Naive B cell (primary cell): ENCODE data around the gene CCDC136. TPM values are rescaled to one million over a fixed set of nuclear protein-coding genes. Genes with fewer than 3 reads are reported as not detected.
A peak's percentile ranks its signal among the peaks of the same experiment; 100 is the strongest.

Experiments
- ATAC-seq, 2 donors: fragments of 150-1000 bp; cut with Tn5 transposase; 2 replicates each; pipeline ENCODE4 v1.10.0; 2021; ENCODE audit warnings: low read depth in 2 of 2, mild to moderate bottlenecking in 2 of 2, moderate library complexity in 2 of 2
- DNase-seq: peaks from one replicate; pipeline ENCODE4 v3.0.0; 2022
- H3K27ac Mint-ChIP-seq, 6 donors: one replicate each; pipeline ENCODE4 v1.8.0; 2020 to 2022; ENCODE audit warnings: mild to moderate bottlenecking in 6 of 6, mixed read lengths in 6 of 6, moderate library complexity in 5 of 6, inconsistent platforms in 2 of 6
- H3K27me3 Mint-ChIP-seq, 3 donors: one replicate each; pipeline ENCODE4 v1.8.0; 2021 to 2022; ENCODE audit warnings: mixed read lengths in 3 of 3, mild to moderate bottlenecking in 1 of 3
- H3K36me3 Mint-ChIP-seq, 2 donors: one replicate each; pipeline ENCODE4 v1.8.0; 2020 to 2022; ENCODE audit warnings: mixed read lengths in 2 of 2, inconsistent platforms in 1 of 2, mild to moderate bottlenecking in 1 of 2
- H3K4me1 Mint-ChIP-seq, 3 donors: one replicate each; pipeline ENCODE4 v1.8.0; 2020 to 2022; ENCODE audit warnings: mixed read lengths in 3 of 3, inconsistent platforms in 1 of 3, mild to moderate bottlenecking in 1 of 3, moderate library complexity in 1 of 3
- H3K4me3 Mint-ChIP-seq, 8 donors: one replicate each; pipeline ENCODE4 v1.8.0; 2020 to 2022; ENCODE audit warnings: mild to moderate bottlenecking in 8 of 8, mixed read lengths in 8 of 8, moderate library complexity in 8 of 8, inconsistent platforms in 2 of 8
- H3K9me3 Mint-ChIP-seq, 7 donors: one replicate each; pipeline ENCODE4 v1.8.0; 2020 to 2022; ENCODE audit warnings: mixed read lengths in 7 of 7, mild to moderate bottlenecking in 5 of 7, inconsistent platforms in 2 of 7, moderate library complexity in 1 of 7
- polyA plus RNA-seq, 6 donors: library from polyadenylated mRNA; unstranded; fragments of 300-500 nt; fragmentation: Illumina TruSeq; gene quantifications; one replicate each; pipeline ENCODE4 v1.2.3, GENCODE V29; 2021; ENCODE audit warnings: low read depth in 6 of 6

CCDC136 gene
- polyA plus RNA-seq, 6 donors from 2014 or later, result 0.08 to 0.38 (median 0.34) TPM; not detected in 3

DNA sequence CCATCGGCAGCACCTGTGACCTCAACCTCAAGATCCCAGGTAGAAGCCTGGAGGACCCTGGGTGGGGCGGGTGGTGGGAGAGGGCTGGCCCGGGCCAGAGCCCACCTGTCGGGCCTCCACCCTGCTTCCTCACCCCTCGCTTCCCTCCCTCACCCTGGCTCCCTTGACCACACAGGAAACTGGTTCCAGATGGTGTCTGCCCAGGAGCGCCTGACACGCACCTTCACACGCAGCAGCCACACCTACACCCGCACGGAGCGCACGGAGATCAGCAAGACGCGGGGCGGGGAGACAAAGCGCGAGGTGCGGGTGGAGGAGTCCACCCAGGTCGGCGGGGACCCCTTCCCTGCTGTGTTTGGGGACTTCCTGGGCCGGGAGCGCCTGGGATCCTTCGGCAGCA lies 62.0 kb downstream of the CCDC136 start:
- peaks cover 0 to 16% (median 8%) of the 10 kb centered on the region in 3 donors for H3K27me3 Mint-ChIP-seq
- no peak overlapping the region for H3K27ac Mint-ChIP-seq
- H3K36me3 Mint-ChIP-seq, result no peaks in the 10 kb centered on the region
- ATAC-seq (no peak), DNase-seq (no peak)
- H3K9me3 Mint-ChIP-seq, result no peaks in the 10 kb centered on the region
- no peaks in the 10 kb centered on the region for H3K4me1 Mint-ChIP-seq
- no peak overlapping the region for H3K4me3 Mint-ChIP-seq

DNA sequence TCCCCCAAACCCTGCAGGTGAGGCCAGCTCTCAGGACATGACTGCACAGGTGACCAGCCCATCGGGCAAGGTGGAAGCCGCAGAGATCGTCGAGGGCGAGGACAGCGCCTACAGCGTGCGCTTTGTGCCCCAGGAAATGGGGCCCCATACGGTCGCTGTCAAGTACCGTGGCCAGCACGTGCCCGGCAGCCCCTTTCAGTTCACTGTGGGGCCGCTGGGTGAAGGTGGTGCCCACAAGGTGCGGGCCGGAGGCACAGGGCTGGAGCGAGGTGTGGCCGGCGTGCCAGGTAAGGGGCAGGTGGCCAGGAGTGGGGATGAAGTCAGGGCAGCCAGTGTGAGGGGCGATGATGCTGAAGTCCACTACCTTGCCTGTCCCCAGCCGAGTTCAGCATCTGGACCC lies 62.6 kb downstream of the CCDC136 start:
- DNase-seq (no peak), ATAC-seq (no peak)
- H3K27me3 Mint-ChIP-seq, result peaks cover 0 to 16% (median 8%) of the 10 kb centered on the region in 3 donors
- no peaks in the 10 kb centered on the region for H3K4me1 Mint-ChIP-seq
- H3K27ac Mint-ChIP-seq, result no peak overlapping the region
- H3K36me3 Mint-ChIP-seq, result no peaks in the 10 kb centered on the region
- H3K9me3 Mint-ChIP-seq, result no peaks in the 10 kb centered on the region
- no peak overlapping the region for H3K4me3 Mint-ChIP-seq

DNA sequence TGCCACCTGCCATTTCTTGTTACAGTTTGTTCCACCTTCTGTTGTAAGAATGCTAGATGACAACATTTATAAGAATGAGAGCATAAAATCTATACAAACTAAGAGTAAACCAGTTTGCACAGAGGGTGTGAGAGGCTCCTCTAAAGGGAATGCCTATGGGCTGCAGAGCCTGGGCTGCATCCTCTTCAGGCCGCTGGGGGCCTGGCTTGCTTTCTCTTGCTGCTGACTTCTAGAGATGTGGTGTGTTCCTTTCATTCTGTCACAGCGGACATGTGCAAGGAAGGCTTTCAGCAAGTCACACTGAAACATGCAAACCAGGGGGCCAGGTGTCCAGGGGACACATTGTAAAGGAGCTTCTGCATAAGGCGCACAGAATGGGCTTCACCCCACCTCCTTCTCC lies 63.8 kb downstream of the CCDC136 start:
- DNase-seq (no peak), ATAC-seq (no peak)
- Mint-ChIP-seq H3K36me3 (no peaks in the 10 kb centered on the region), H3K27me3 (peaks cover 0 to 11% (median 8%) of the 10 kb centered on the region in 3 donors), H3K9me3 (no peaks in the 10 kb centered on the region), H3K4me3 (no peak overlapping the region), H3K27ac (no peak overlapping the region), H3K4me1 (no peaks in the 10 kb centered on the region)

DNA sequence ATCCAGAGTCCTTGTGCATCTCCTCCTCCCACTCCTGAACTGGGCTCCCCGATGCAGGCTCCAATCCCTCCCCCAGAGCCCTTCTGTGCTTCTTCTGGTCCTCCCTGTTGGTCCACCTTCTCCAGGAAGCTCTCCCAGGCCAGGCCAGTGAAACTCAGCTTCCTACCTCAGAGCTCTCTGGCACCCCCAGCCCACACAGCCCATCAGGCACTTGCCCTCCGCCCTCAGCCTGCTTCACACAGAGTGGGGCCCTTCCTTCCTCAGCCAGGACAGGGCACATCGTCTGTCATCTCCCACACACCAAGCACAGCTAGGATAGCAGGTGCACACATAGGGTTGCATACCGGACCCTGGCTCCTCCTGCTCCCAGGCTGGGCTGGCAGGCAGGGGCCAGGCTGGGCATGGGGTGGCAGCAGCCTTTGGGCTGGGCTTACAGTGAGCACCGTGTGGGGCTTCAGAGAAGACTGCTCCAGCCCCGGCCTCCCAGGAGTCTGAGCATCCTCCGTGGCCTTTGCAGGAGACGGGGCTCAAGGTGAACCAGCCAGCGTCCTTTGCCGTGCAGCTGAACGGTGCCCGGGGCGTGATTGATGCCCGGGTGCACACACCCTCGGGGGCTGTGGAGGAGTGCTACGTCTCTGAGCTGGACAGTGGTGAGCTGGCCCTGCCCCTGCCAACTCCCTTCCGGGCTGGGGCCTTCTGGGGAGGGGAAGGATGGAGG lies 64.4 kb downstream of the CCDC136 start:
- no peaks in the 10 kb centered on the region for H3K9me3 Mint-ChIP-seq
- ATAC-seq (no peak), DNase-seq (no peak)
- no peaks in the 10 kb centered on the region for H3K4me1 Mint-ChIP-seq
- H3K36me3 Mint-ChIP-seq, result no peaks in the 10 kb centered on the region
- no peak overlapping the region for H3K27ac Mint-ChIP-seq
- H3K4me3 Mint-ChIP-seq, result no peak overlapping the region
- peaks cover 0 to 11% (median 8%) of the 10 kb centered on the region in 3 donors for H3K27me3 Mint-ChIP-seq

DNA sequence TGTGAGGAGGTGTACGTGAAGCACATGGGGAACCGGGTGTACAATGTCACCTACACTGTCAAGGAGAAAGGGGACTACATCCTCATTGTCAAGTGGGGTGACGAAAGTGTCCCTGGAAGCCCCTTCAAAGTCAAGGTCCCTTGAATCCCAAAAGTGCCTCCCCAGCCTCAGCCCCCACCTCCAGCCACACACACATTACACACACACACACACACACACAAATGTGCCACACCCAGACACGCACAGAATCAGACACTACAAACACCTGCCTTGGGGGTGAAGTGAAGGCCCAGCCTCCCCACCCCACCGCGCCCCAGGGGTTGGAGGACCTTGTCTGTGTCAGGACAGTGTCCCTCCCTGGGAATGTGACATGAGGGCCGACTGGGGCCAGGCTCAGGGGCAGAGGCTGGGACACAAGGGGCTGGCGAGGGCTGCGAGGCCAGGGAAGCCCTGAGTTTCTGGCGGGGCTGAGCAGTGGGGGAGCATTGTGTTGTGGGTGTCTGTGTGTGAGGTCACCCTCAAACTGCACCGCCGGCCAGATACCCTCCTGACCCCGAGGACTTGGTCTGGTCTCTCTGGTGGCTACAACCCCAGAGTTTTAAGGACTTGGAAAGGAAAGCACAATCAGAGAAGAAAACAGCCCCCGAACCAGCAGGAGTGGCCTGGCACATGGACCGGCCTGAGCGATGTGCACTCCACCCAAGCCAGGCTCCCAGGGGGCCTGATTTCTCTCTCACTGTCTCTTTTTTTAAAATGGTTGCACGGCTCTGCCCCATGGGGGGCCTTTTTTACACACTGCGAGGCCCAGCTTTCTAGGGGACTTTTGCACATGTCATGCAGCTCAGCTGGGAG lies 66.8 kb downstream of the CCDC136 start:
- Mint-ChIP-seq H3K27ac (no peak overlapping the region), H3K4me1 (peaks cover 11 to 15% (median 14%) of the 10 kb centered on the region in 3 donors), H3K27me3 (peaks cover 0 to 11% (median 6%) of the 10 kb centered on the region in 3 donors), H3K9me3 (no peaks in the 10 kb centered on the region), H3K36me3 (peaks cover 0 to 7% of the 10 kb centered on the region in 2 donors), H3K4me3 (peak overlapping the region in 1 of 8 donors; percentile 15)
- ATAC-seq (no peak), DNase-seq (no peak)

DNA sequence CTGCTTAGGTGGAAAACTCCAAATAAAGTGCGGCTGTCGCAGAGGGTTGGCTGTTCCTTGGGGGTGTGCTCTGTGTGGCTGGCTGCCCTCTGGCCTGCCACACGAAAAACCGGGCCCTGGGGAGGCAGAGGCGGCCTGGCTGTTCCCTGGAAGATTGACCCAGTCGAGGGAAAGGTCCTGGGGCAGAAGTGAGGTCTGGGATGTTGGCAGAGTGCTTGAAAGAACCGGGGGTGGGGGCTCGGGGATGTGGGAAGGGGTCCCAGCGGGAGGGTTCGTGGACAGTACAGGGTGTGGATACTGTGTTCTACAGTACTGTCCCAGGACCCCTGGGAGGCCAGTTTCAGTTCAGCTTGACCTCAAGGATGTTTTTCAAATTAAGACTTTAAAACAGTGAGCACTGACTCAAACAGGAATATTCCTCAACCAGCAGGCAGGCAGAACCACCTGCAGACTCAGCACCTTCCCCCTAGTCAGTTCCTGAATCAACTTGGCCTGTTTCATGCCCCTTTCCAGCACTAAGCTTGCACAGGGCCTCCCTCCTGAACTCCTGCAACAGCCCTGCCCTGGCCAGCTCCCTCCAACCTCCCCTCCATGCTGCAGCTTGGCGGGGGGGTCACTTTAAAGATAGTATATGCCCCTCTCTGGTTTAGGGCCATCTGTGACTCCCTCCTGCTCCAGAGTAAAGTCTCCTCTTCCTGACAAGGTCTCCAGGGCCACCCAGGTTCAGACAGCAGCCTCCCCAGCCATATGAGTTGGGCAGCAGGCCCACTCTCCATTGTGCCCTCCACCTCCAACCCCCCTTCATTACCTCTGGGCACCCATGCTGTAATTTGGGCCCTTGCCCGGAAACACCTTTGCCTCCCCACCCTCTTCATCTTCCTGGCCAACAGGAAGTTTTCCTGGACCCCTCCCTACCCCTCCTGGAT lies 67.7 kb downstream of the CCDC136 start:
- Mint-ChIP-seq H3K4me3 (peak overlapping the region in 1 of 8 donors; percentile 15), H3K27ac (no peak overlapping the region), H3K36me3 (peaks cover 0 to 7% of the 10 kb centered on the region in 2 donors), H3K27me3 (peaks cover 0 to 7% (median 0%) of the 10 kb centered on the region in 3 donors), H3K4me1 (peaks cover 12 to 19% (median 17%) of the 10 kb centered on the region in 3 donors), H3K9me3 (no peaks in the 10 kb centered on the region)
- DNase-seq (no peak), ATAC-seq (no peak)

DNA sequence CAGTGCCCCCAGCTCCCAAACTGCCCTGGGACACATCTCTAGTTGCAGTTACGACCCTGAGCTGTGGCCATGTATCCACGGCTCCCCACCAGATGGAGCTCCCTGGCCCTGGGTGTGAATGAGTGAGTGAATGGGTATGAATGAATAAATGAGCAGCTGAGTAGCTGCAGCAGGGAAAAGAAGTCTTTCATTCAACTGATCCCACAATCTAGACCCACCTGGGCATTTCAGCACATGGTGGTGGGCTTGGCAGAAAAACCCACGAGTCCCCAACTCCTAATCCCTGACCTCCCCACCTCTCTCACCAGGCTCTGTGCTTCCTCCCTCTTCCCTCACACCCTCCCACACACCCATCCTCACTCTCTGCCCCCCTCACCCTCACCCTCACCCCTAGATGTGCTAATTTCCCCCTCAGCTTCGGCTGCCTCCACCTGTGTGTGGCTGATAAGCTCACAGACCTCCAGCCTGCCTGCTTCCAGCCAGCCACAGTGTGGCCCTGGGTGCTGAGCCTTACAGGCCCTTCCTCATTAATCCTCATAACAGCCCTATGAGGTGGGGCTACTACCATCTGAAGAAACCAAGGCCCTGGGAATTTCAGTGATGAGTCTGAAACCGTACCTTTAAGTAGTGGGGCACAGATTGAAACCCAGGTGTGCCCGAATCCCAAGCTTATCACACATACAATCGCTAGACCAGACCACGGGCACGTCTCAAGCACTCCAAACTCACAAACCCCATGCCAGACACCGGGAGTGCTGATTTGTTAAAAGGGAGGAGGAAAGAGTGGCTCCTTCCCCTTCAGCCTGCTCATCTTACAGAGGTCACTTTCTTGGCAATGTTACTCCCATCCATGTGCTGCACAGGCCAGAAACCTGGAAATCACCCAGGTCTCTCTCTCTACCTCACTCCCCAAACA lies 68.6 kb downstream of the CCDC136 start:
- peaks cover 0 to under 1% (median 0%) of the 10 kb centered on the region in 3 donors for H3K27me3 Mint-ChIP-seq
- ATAC-seq, result no peak
- peak overlapping the region in 2 of 8 donors; percentile 3 to 15 for H3K4me3 Mint-ChIP-seq
- no peak for DNase-seq
- peaks cover 0 to 13% of the 10 kb centered on the region in 2 donors for H3K36me3 Mint-ChIP-seq
- H3K27ac Mint-ChIP-seq, result peak overlapping the region in 4 of 6 donors; percentile 42 to 97 (median 64)
- no peaks in the 10 kb centered on the region for H3K9me3 Mint-ChIP-seq
- peaks cover 21 to 26% (median 24%) of the 10 kb centered on the region in 3 donors for H3K4me1 Mint-ChIP-seq

DNA sequence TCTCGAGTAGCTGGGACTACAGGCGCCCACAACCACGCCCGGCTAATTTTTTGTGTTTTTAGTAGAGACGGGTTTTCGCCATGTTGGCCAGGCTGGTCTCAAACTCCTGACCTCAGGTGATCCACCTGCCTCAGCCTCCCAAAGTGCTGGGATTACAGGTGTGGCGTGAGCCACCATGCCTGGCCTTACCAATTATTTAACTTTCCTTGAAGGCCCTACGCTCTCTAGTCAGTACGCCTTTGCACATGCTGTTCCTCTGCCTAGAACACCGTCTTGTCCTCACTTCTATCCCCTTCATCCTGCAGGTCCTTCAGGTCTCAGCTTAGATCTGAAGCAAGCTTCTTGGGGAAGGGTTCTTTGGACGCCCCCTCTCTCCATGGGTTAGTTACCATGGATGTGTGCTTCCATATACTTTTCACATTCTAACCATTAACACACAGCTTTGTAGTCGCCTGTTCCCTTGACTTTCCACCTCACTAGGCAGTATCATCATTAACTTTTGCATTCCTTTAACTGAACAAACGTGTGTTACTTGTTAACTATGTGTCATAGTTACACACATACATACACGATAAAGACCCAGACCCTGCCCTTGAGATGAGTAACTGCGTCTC lies 70.3 kb downstream of the CCDC136 start:
- Mint-ChIP-seq H3K27me3 (no peaks in the 10 kb centered on the region), H3K9me3 (no peaks in the 10 kb centered on the region), H3K27ac (peak overlapping the region in 5 of 6 donors; percentile 98 to 100 (median 100))

DNA sequence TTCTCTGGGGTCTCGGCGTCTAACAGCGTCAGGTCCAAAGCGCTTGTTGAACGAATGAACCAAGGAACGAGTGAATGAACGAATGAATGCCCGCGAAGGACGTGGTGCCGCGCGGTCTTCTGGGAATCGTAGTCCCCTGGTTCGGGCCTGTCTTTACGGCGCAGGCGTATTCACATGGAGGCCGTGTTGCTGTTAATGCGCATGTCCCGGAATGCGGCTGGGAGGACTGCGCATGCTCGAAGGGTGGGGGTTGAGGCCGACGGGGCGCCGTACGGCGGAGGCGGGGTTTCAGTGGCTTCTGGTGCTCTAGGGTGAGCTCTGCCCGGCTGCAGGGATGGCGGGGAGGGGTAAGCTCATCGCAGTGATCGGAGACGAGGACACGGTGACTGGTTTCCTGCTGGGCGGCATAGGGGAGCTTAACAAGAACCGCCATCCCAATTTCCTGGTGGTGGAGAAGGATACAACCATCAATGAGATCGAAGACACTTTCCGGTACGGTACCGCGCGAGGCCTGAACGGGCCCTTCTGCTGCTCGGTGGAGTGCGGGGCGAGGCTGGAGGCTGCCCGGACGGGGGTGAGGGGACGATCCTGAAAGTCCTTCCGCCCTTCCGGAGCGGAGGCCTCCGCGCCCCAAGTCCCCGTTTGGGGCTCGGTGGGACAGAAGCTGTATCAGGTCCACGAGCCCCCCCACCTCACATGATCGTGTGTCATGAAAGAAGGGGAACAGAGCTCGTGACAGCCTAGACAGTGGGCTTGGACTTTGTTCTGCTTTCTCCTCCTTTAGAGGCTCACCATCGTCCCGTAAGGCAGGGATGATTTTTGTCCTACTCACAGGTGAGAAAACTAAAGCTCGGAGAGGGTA lies 71.0 kb downstream of the CCDC136 start, which contains the start of gene ATP6V1F:
Gene ATP6V1F, plus strand, starts transcription at position 286 of the 862 bp plus-strand sequence. Its CDS starts 49 bp downstream, at position 335.
- Mint-ChIP-seq H3K27ac (peak within 1 kb of the TSS; percentile 98 to 100 (median 100)), H3K4me3 (peak within 1 kb of the TSS; percentile 90 to 99 (median 96)), H3K9me3 (no peaks in the 10 kb centered on the region), H3K4me1 (peaks cover 32 to 39% (median 39%) of the 10 kb centered on the region in 3 donors), H3K27me3 (peaks cover 0 to 2% (median 0%) of the 10 kb centered on the region in 3 donors), H3K36me3 (peaks cover 0 to 28% of the 10 kb centered on the region in 2 donors)
- ATAC-seq (peak; percentile 83 to 84), DNase-seq (peak; percentile 99)

More for the DNA sequence above, 70.3 kb downstream of the CCDC136 start:
- H3K4me3 Mint-ChIP-seq, result peak overlapping the region; percentile 90 to 99 (median 96)
- H3K4me1 Mint-ChIP-seq, result peaks cover 30 to 35% (median 34%) of the 10 kb centered on the region in 3 donors
- ATAC-seq, result no peak
- DNase-seq, result no peak
- H3K36me3 Mint-ChIP-seq, result peaks cover 0 to 28% of the 10 kb centered on the region in 2 donors

DNA sequence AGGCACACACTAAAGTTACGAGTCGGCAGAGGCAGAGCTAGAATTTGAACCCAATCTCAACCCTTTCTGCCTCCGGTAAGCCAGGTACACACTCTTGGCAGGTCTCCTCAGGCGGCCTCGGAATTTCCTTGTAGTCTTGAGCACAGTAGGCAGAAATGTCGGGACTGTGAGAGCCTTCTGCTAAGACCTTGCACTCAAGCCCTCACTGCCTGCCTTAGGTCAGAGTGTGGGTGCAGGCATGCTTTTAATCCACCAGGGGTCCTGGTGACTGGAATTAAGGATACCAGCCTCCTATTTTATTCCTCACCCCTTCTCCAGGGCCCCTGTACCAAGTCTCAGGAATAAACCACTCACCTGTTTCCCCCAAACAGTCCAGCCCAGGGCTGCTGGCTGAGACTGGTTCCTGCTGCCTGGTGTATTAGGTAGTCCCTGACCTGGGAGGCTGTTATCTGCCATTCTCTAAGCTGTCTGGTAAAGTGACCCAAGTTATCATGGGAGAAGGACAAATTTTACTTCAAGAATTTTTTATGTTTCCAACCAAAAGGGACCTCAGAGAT lies 71.7 kb downstream of the CCDC136 start:
- peaks cover 34 to 45% (median 44%) of the 10 kb centered on the region in 3 donors for H3K4me1 Mint-ChIP-seq
- peak overlapping the region; percentile 98 to 100 (median 100) for H3K27ac Mint-ChIP-seq
- H3K27me3 Mint-ChIP-seq, result peaks cover 0 to 5% (median 0%) of the 10 kb centered on the region in 3 donors
- H3K4me3 Mint-ChIP-seq, result peak overlapping the region; percentile 90 to 99 (median 96)
- DNase-seq (no peak), ATAC-seq (peak; percentile 11 to 21)
- H3K36me3 Mint-ChIP-seq, result peaks cover 0 to 28% of the 10 kb centered on the region in 2 donors
- H3K9me3 Mint-ChIP-seq, result no peaks in the 10 kb centered on the region
